Fibroblast of skin of right biceps (primary cell): ENCODE data around the gene RASGRP1.

Experiments
- DNase-seq: peaks from one replicate; pipeline ENCODE4 v3.0.0-alpha.2; 2013

RASGRP1 gene

GRCh38 chr15:38453971-38454695 is 110.5 kb downstream of the RASGRP1 start, which contains the start of gene FAM98B:
Gene FAM98B, plus strand, starts transcription at chr15:38454127. Its CDS starts 35 bp downstream, at chr15:38454162.
- DNase-seq = peak; percentile 89

GRCh38 chr15:38441130-38441519 is 123.5 kb downstream of the RASGRP1 start:
- DNase-seq = no peak

DNA sequence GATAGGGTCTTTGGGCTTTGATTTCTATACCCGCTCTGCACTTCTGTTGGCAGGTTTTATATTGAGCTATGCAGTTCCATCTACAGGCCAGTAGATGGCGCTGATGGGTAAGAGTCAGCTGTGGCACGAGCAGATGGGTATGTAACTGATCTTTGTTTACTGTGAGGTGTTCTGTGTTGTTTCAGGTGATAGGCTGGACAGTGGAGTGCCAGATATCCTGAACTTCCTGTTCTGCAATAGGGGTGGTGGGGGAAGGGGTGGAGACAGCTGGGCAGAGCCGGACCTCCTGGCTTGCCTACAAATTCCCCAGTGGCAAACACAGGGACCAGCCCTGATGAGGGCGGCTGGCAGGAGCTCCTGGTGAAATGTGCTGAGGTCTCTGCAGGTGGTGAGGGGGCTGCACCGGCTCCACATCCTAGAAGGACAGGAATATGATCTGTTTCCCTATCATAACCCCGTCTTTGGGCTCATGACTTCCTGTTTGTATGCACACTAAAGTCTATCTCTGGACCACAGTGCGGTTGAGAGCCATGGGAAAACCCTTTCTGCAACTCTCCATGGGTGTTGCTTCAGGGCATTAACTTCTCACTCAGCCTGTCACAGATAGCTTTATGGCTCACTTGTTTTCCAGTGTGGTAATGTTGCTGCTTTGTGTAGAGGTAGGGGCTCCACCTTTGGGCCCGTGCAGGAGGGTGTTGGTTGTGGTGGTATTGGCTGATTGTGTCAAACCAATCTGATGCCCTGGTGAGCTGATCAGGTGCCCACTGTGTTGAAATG is 124.1 kb downstream of the RASGRP1 start:
- peak; percentile 50 for DNase-seq
